Endothelial cell of umbilical vein (primary cell): ENCODE data around the gene ZBTB7C. TPM values are rescaled to one million over a fixed set of nuclear protein-coding genes. Genes with fewer than 3 reads are reported as not detected.

Experiments
- BruUV-seq: library from RNA; stranded (reverse); fragments of 400-500 nt; replicated peaks from 2 replicates; lab custom pipeline; 2021; lab: Mats Ljungman, UMichigan
- CTCF ChIA-PET: fragments of 300-600, 350-600 bp; sonication (Branson Sonifier 250); formaldehyde crosslinking; loops from one replicate; lab custom pipeline; 2021; ENCODE audit warnings: antibody characterized with exemption, inconsistent platforms; lab: Charles Lee
- POLR2A ChIA-PET: fragments of 300-600, 350-600 bp; sonication (Branson Sonifier 250); formaldehyde crosslinking; loops from one replicate; lab custom pipeline; 2021; ENCODE audit warnings: antibody characterized with exemption, inconsistent platforms; lab: Charles Lee
- DNase-seq: peaks from one replicate; pipeline ENCODE4 v3.0.0-alpha.2; 2011; ENCODE audit warnings: low read depth, low spot score
- FAIRE-seq: peaks from 2 replicates; lab custom pipeline; 2011; peaks lifted over from hg19 to GRCh38; lab: Jason Lieb, UNC
- H2AFZ ChIP-seq: 2 replicates; pipeline ENCODE4 v1.6.0; 2012; ENCODE audit warnings: low read depth, low read length, control low read depth, inconsistent platforms
- H3K27ac ChIP-seq: 2 replicates; pipeline ENCODE4 v1.5.1; 2011; ENCODE audit warnings: low read depth, mild to moderate bottlenecking, control low read depth, low read length, moderate library complexity; ENCODE audit not compliant: insufficient read depth
- H3K27me3 ChIP-seq, 2 experiments: 2 replicates each; pipeline versions ENCODE4 v1.6.0 to v1.6.1; 2011; ENCODE audit warnings: low read length in 2 of 2, mixed read lengths in 1 of 2; ENCODE audit not compliant: control insufficient read depth in 2 of 2, insufficient read depth in 2 of 2
- H3K36me3 ChIP-seq, 2 experiments: 2 replicates in 1 of 2; 3 replicates in 1 of 2; pipeline ENCODE4 v1.5.1; 2011; ENCODE audit warnings: low read length in 2 of 2, mild to moderate bottlenecking in 1 of 2, moderate library complexity in 1 of 2; ENCODE audit not compliant: control insufficient read depth in 2 of 2, insufficient read depth in 2 of 2; ENCODE audit errors: extremely low read depth in 1 of 2
- H3K4me1 ChIP-seq: 3 replicates; pipeline ENCODE4 v1.5.1; 2011; ENCODE audit warnings: mild to moderate bottlenecking, low read length; ENCODE audit not compliant: control insufficient read depth, insufficient read depth; ENCODE audit errors: extremely low read depth
- H3K4me2 ChIP-seq: 2 replicates; pipeline ENCODE4 v1.6.1; 2011; ENCODE audit warnings: low read length, control low read depth, mixed read lengths; ENCODE audit not compliant: insufficient read depth
- H3K4me3 ChIP-seq, 3 experiments: fragments of 200-600 bp in 1 of 3; sonication (generic), shearing (Covaris generic) in 1 of 3; replicated peaks in 1 of 3; 2 replicates each; pipeline ENCODE4 v1.5.1; 2011 to 2016; ENCODE audit warnings: control low read depth in 3 of 3, low read length in 3 of 3, mild to moderate bottlenecking in 2 of 3, inconsistent platforms in 1 of 3, low read depth in 1 of 3, moderate library complexity in 1 of 3; ENCODE audit not compliant: insufficient read depth in 1 of 3
- H3K79me2 ChIP-seq: 2 replicates; pipeline ENCODE4 v1.6.0; 2012; ENCODE audit warnings: low read length, inconsistent platforms; ENCODE audit not compliant: control insufficient read depth, insufficient read depth
- H3K9ac ChIP-seq: replicated peaks from 2 replicates; pipeline ENCODE3; 2011; ENCODE audit warnings: low read length, control low read depth; ENCODE audit not compliant: insufficient read depth; ENCODE audit errors: extremely low read depth
- H3K9me1 ChIP-seq: replicated peaks from 3 replicates; pipeline ENCODE4 v1.6.0; 2011; ENCODE audit warnings: mild to moderate bottlenecking, low read length; ENCODE audit not compliant: control insufficient read depth, insufficient read depth; ENCODE audit errors: extremely low read depth
- H3K9me3 ChIP-seq: replicated peaks from 2 replicates; pipeline ENCODE4 v1.5.1; 2012; ENCODE audit warnings: low read length, inconsistent platforms; ENCODE audit not compliant: control insufficient read depth, insufficient read depth
- H4K20me1 ChIP-seq: replicated peaks from 2 replicates; pipeline ENCODE3; 2011; ENCODE audit warnings: mild to moderate bottlenecking, low read length; ENCODE audit not compliant: control insufficient read depth, insufficient read depth; ENCODE audit errors: extremely low read depth
- EZH2 ChIP-seq: IDR thresholded peaks from 2 replicates; pipeline ENCODE4 v1.6.1; 2012; ENCODE audit warnings: borderline replicate concordance, low read depth, mild to moderate bottlenecking, moderate library complexity, low read length, inconsistent platforms; ENCODE audit not compliant: severe bottlenecking
- FOS ChIP-seq: IDR thresholded peaks from 2 replicates; pipeline ENCODE4 v1.6.1; 2011; ENCODE audit warnings: mild to moderate bottlenecking, low read length, moderate library complexity, borderline replicate concordance; ENCODE audit not compliant: insufficient read depth
- GATA2 ChIP-seq: IDR thresholded peaks from 2 replicates; pipeline ENCODE4 v1.7.0; 2011; ENCODE audit warnings: low read depth, mild to moderate bottlenecking, moderate library complexity, mixed read lengths, low read length; ENCODE audit not compliant: insufficient read length, insufficient read depth
- JUN ChIP-seq: IDR thresholded peaks from 2 replicates; pipeline ENCODE4 v1.6.1; 2011; ENCODE audit warnings: borderline replicate concordance, low read depth; ENCODE audit not compliant: insufficient read length, insufficient read depth
- MYC ChIP-seq: IDR thresholded peaks from one replicate; pipeline ENCODE4 v1.6.1; 2011; ENCODE audit warnings: mild to moderate bottlenecking, low read depth, low read length
- POLR2A ChIP-seq: IDR thresholded peaks from 2 replicates; pipeline ENCODE4 v1.6.1; 2012; ENCODE audit warnings: low read depth, mild to moderate bottlenecking, control low read depth, low read length
- POLR2AphosphoS5 ChIP-seq: IDR thresholded peaks from 2 replicates; pipeline ENCODE4 v1.6.1; 2012; ENCODE audit warnings: low read depth, mild to moderate bottlenecking, control low read depth, low read length, moderate library complexity; ENCODE audit not compliant: insufficient read depth
- dilution Hi-C: fragments of 300-500 bp; cut with MboI; formaldehyde crosslinking; loops from one replicate; pipeline ENCODE4 v1.15.0; 2019; ENCODE audit warnings: low sequenced_read_pairs; ENCODE audit not compliant: extremely low pct_ligation_motif_present
- intact Hi-C: fragments of 100-400 bp; cut with micrococcal nuclease; formaldehyde crosslinking; loops from one replicate; pipeline ENCODE4 v1.10.0; 2022
- polyA plus RNA-seq, 4 experiments: library from polyadenylated mRNA; depleted of rRNA in 3 of 4; stranded (reverse) in 3 of 4; unstranded in 1 of 4; fragments of >200 nt; gene quantifications; 2 replicates each; pipeline versions ENCODE4 v1.2.1 to v1.2.3, GENCODE V29; 2011 to 2012; ENCODE audit warnings: missing spikeins in 1 of 4
- total RNA-seq: library from RNA; stranded (reverse); gene quantifications from 2 replicates; pipeline ENCODE4 v1.2.3, GENCODE V29; 2021
- TF ChIP-seq, protein P1 (sequence below): IDR thresholded peaks from 2 replicates; pipeline ENCODE4 v1.6.1; 2011; ENCODE audit not compliant: insufficient read depth, insufficient read length
- TF ChIP-seq, protein P2 (sequence below), 2 donors: IDR thresholded peaks; 1 replicate in 1 of 2; 2 replicates in 1 of 2; pipeline ENCODE4 v1.5.1; 2011; ENCODE audit warnings: low read length in 2 of 2, mild to moderate bottlenecking in 2 of 2, moderate library complexity in 2 of 2, control low read depth in 1 of 2, inconsistent platforms in 1 of 2, low read depth in 1 of 2; ENCODE audit not compliant: insufficient read depth in 1 of 2; ENCODE audit errors: extremely low read depth in 1 of 2

The ZBTB7C gene
- total and polyA plus RNA-seq, 2 donors (not counting 3 experiments of a cell fraction or from before 2014, with no cell fraction given), result not detected

DNA sequence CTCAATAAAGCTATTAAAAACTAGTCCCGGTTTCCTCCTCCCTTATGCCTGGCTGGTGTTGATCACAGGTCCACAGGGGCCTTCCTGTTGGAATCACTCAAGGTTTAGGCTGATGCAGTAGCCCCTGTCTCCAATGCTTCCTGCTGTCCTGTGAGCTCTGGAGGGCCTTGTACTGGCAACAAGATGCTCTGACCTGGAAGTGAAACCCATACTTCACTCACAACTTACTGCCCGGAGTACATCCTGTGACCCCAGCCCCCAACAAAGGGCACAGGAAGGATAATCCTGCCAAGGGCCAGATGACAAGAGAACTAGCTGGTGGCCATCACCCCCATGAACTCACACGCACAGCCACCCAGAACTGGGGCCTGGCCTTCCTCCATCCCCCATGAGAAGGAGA lies 50.3 kb downstream of the ZBTB7C start:
- H3K9me1 ChIP-seq, result no peaks in the 10 kb centered on the region
- no peak for FAIRE-seq
- H3K79me2 ChIP-seq, result no peaks in the 10 kb centered on the region
- no peak overlapping the region for H3K4me3 ChIP-seq
- H3K27me3 ChIP-seq, result no peaks in the 10 kb centered on the region
- no peak for TF ChIP-seq EZH2
- TF ChIP-seq, protein P1, sequence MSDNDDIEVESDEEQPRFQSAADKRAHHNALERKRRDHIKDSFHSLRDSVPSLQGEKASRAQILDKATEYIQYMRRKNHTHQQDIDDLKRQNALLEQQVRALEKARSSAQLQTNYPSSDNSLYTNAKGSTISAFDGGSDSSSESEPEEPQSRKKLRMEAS, result no peak
- TF ChIP-seq JUN, result no peak
- TF ChIP-seq POLR2A, result no peak
- no peak for TF ChIP-seq GATA2
- TF ChIP-seq, protein P2, sequence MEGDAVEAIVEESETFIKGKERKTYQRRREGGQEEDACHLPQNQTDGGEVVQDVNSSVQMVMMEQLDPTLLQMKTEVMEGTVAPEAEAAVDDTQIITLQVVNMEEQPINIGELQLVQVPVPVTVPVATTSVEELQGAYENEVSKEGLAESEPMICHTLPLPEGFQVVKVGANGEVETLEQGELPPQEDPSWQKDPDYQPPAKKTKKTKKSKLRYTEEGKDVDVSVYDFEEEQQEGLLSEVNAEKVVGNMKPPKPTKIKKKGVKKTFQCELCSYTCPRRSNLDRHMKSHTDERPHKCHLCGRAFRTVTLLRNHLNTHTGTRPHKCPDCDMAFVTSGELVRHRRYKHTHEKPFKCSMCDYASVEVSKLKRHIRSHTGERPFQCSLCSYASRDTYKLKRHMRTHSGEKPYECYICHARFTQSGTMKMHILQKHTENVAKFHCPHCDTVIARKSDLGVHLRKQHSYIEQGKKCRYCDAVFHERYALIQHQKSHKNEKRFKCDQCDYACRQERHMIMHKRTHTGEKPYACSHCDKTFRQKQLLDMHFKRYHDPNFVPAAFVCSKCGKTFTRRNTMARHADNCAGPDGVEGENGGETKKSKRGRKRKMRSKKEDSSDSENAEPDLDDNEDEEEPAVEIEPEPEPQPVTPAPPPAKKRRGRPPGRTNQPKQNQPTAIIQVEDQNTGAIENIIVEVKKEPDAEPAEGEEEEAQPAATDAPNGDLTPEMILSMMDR (IDR thresholded peaks at IDR 0.05; ENCODE audit: extremely low read depth in 1 of 2, insufficient read depth in 1 of 2, low read depth in 1 of 2, low read length in 2 of 2), result no peak
- no peak for TF ChIP-seq FOS
- no peak for TF ChIP-seq POLR2AphosphoS5
- no peak for TF ChIP-seq MYC
- no peak overlapping the region for H3K4me2 ChIP-seq
- ChIA-PET POLR2A (no interaction called here), CTCF (no interaction called here)
- DNase-seq, result no peak
- H3K9me3 ChIP-seq, result no peaks in the 10 kb centered on the region
- H2AFZ ChIP-seq, result no peak overlapping the region
- intact Hi-C loops, result no loop called here
- no TSS peak for BruUV-seq
- no peak overlapping the region for H3K9ac ChIP-seq
- H3K27ac ChIP-seq, result no peak overlapping the region
- H3K4me1 ChIP-seq, result no peaks in the 10 kb centered on the region
- H3K36me3 ChIP-seq, result no peaks in the 10 kb centered on the region
- H4K20me1 ChIP-seq, result no peaks in the 10 kb centered on the region
- dilution Hi-C loops, result no loop called here
